Activated B cell treated with CpG ODN at 0.5 μM for 24 hours (primary cell): Measurements from ENCODE around the gene BRME1. TPM values are rescaled to one million over a fixed set of nuclear protein-coding genes. Genes with fewer than 3 reads are reported as not detected.

Experiments
- ATAC-seq: fragments of 200-7000 bp; cut with Tn5 transposase; one replicate; pipeline ENCODE4 v1.10.0; 2021; ENCODE audit warnings: low read depth, mild to moderate bottlenecking, moderate library complexity
- CTCF ChIA-PET: fragments of 350-600 bp; sonication (Branson Sonifier 250); formaldehyde crosslinking; loops from one replicate; lab custom pipeline; 2021; ENCODE audit warnings: antibody characterized with exemption; lab: Charles Lee
- POLR2A ChIA-PET: fragments of 350-600 bp; sonication (Branson Sonifier 250); formaldehyde crosslinking; loops from one replicate; lab custom pipeline; 2021; ENCODE audit warnings: antibody characterized with exemption; lab: Charles Lee
- DNase-seq: peaks from one replicate; pipeline ENCODE4 v3.0.0; 2022
- H3K27ac Mint-ChIP-seq: one replicate; pipeline ENCODE4 v1.8.0; 2020; ENCODE audit warnings: mixed read lengths
- H3K27me3 Mint-ChIP-seq: one replicate; pipeline ENCODE4 v1.8.0; 2021; ENCODE audit warnings: mixed read lengths
- H3K36me3 Mint-ChIP-seq: one replicate; pipeline ENCODE4 v1.8.0; 2021; ENCODE audit warnings: low read depth, mixed read lengths
- H3K4me1 Mint-ChIP-seq: one replicate; pipeline ENCODE4 v1.8.0; 2021; ENCODE audit warnings: mixed read lengths
- H3K4me3 Mint-ChIP-seq: one replicate; pipeline ENCODE4 v1.8.0; 2020; ENCODE audit warnings: mild to moderate bottlenecking, mixed read lengths
- H3K9me3 Mint-ChIP-seq: one replicate; pipeline ENCODE4 v1.8.0; 2020; ENCODE audit warnings: mixed read lengths
- CTCF ChIP-seq: fragments of 200-600 bp; IDR thresholded peaks from one replicate; pipeline ENCODE4 v1.8.0; 2022; ENCODE audit warnings: antibody characterized with exemption, mild to moderate bottlenecking
- intact Hi-C: fragments of 100-400 bp; cut with micrococcal nuclease; formaldehyde crosslinking; loops from one replicate; pipeline ENCODE4 v1.15.1; 2024
- total RNA-seq: library from RNA; stranded (reverse); gene quantifications from 2 replicates; pipeline ENCODE4 v1.2.3, GENCODE V29; 2022

BRME1 gene
- total RNA-seq, 1 donor from 2014 or later = 2.0 TPM

- H3K9me3 Mint-ChIP-seq = no peaks in the 10 kb centered on the region
- no peak overlapping the region for H3K4me3 Mint-ChIP-seq
- H3K27me3 Mint-ChIP-seq = no peaks in the 10 kb centered on the region
- H3K36me3 Mint-ChIP-seq = no peaks in the 10 kb centered on the region
- H3K4me1 Mint-ChIP-seq = no peaks in the 10 kb centered on the region
- ATAC-seq = no peak
- no peak for DNase-seq
- CTCF ChIA-PET = interaction anchor here (1.5 kb wide), 1 partner anchor 148 kb away, joined by 4 read pairs; no protein-coding TSS in a partner anchor
- intact Hi-C loops = no loop called here
- POLR2A ChIA-PET = interaction anchor here (0.5 to 0.6 kb wide), 2 partner anchors 166 to 1584 kb away, joined by 4 to 6 read pairs; no protein-coding TSS in a partner anchor
- no peak overlapping the region for H3K27ac Mint-ChIP-seq
- TF ChIP-seq CTCF = no peak
These were observed 5.9 kb downstream of the BRME1 start for GRCh38 chr19:13899912-13900584.

GRCh38 chr19:13899393-13899792, 6.5 kb downstream of the BRME1 start:
- Mint-ChIP-seq H3K27me3 (no peaks in the 10 kb centered on the region), H3K27ac (no peak overlapping the region), H3K4me1 (no peaks in the 10 kb centered on the region), H3K36me3 (no peaks in the 10 kb centered on the region), H3K4me3 (no peak overlapping the region), H3K9me3 (no peaks in the 10 kb centered on the region)
- ATAC-seq = no peak
- CTCF ChIA-PET = interaction anchor here (1.5 kb wide), 1 partner anchor 149 kb away, joined by 4 read pairs; no protein-coding TSS in a partner anchor
- intact Hi-C loops = no loop called here
- POLR2A ChIA-PET = interaction anchor here (0.5 kb wide), 1 partner anchor 167 kb away, joined by 4 read pairs; no protein-coding TSS in a partner anchor
- no peak for DNase-seq
- no peak for TF ChIP-seq CTCF

GRCh38 chr19:13896227-13896626, 9.7 kb downstream of the BRME1 start:
- no peak overlapping the region for H3K27ac Mint-ChIP-seq
- no peaks in the 10 kb centered on the region for H3K36me3 Mint-ChIP-seq
- TF ChIP-seq CTCF = no peak
- H3K4me1 Mint-ChIP-seq = no peaks in the 10 kb centered on the region
- ATAC-seq (no peak), DNase-seq (no peak)
- H3K4me3 Mint-ChIP-seq = no peak overlapping the region
- H3K9me3 Mint-ChIP-seq = no peaks in the 10 kb centered on the region
- no peaks in the 10 kb centered on the region for H3K27me3 Mint-ChIP-seq
- CTCF ChIA-PET = no interaction called here
- intact Hi-C loops = no loop called here
- POLR2A ChIA-PET = no interaction called here

GRCh38 chr19:13894552-13894951, 11.4 kb downstream of the BRME1 start:
- ATAC-seq (no peak), DNase-seq (no peak)
- no peak overlapping the region for H3K4me3 Mint-ChIP-seq
- CTCF ChIA-PET = no interaction called here
- no peaks in the 10 kb centered on the region for H3K9me3 Mint-ChIP-seq
- no peaks in the 10 kb centered on the region for H3K27me3 Mint-ChIP-seq
- H3K4me1 Mint-ChIP-seq = no peaks in the 10 kb centered on the region
- no peak overlapping the region for H3K27ac Mint-ChIP-seq
- H3K36me3 Mint-ChIP-seq = no peaks in the 10 kb centered on the region
- no peak for TF ChIP-seq CTCF
- POLR2A ChIA-PET = no interaction called here
- intact Hi-C loops = no loop called here

GRCh38 chr19:13892870-13893269, 13.0 kb downstream of the BRME1 start:
- no peak for TF ChIP-seq CTCF

More at GRCh38 chr19:13892870-13893269, 13.0 kb downstream of the BRME1 start:
- no peak for ATAC-seq
- H3K27ac Mint-ChIP-seq = no peak overlapping the region
- CTCF ChIA-PET = interaction anchor here (0.6 kb wide), 1 partner anchor 311 kb away, joined by 3 read pairs; no protein-coding TSS in a partner anchor
- H3K27me3 Mint-ChIP-seq = no peaks in the 10 kb centered on the region
- POLR2A ChIA-PET = no interaction called here
- intact Hi-C loops = no loop called here
- no peaks in the 10 kb centered on the region for H3K9me3 Mint-ChIP-seq
- no peaks in the 10 kb centered on the region for H3K4me1 Mint-ChIP-seq
- no peak overlapping the region for H3K4me3 Mint-ChIP-seq
- H3K36me3 Mint-ChIP-seq = no peaks in the 10 kb centered on the region
- no peak for DNase-seq
